AG04449 (cell line): ENCODE measurements around the gene C2orf49.

Experiments used
- CTCF ChIA-PET: fragments of 350-600 bp; formaldehyde crosslinking; extraction: SDS; loops from one replicate; lab custom pipeline; 2021; ENCODE audit warnings: antibody characterized with exemption; lab: Yijun Ruan, JAX
- POLR2A ChIA-PET: fragments of 400-600, 350-600 bp; formaldehyde crosslinking; extraction: SDS; loops from one replicate; lab custom pipeline; 2020; ENCODE audit warnings: antibody characterized with exemption, inconsistent platforms; lab: Yijun Ruan, JAX
- DNase-seq: peaks from one replicate; pipeline ENCODE4 v3.0.0-alpha.2; 2010; ENCODE audit warnings: low read depth, low spot score
- H3K4me3 ChIP-seq: 2 replicates; pipeline ENCODE4 v1.5.1; 2011; ENCODE audit warnings: low read depth, mild to moderate bottlenecking, control low read depth, low read length
- CTCF ChIP-seq: IDR thresholded peaks from one replicate; pipeline ENCODE4 v1.5.1; 2011; ENCODE audit warnings: mild to moderate bottlenecking, moderate library complexity, low read length, control low read depth, inconsistent platforms; ENCODE audit not compliant: insufficient read depth; ENCODE audit errors: missing control alignments

The C2orf49 gene

GRCh38 chr2:105369777-105370690 lies 32.7 kb downstream of the C2orf49 start:
- POLR2A ChIA-PET: interaction anchor here (0.6 to 1.5 kb wide), 2 partner anchors 27 to 148 kb away, joined by 3 to 7 read pairs; no protein-coding TSS in a partner anchor
- peak; percentile 87 for TF ChIP-seq CTCF
- no peak for DNase-seq
- no peak overlapping the region for H3K4me3 ChIP-seq
- CTCF ChIA-PET: interaction anchor here (0.8 to 9.8 kb wide), 10 partner anchors 10 to 177 kb away, joined by 3 to 167 read pairs (median 5); no protein-coding TSS in a partner anchor

GRCh38 chr2:105371156-105371555 lies 33.8 kb downstream of the C2orf49 start:
- POLR2A ChIA-PET: no interaction called here
- CTCF ChIA-PET: interaction anchor here (9.8 kb wide), 1 partner anchor 149 kb away, joined by 120 read pairs; no protein-coding TSS in a partner anchor
- no peak for DNase-seq
- TF ChIP-seq CTCF: no peak
- H3K4me3 ChIP-seq: no peak overlapping the region

GRCh38 chr2:105371810-105372209 lies 34.5 kb downstream of the C2orf49 start:
- POLR2A ChIA-PET: interaction anchor here (0.6 kb wide), 1 partner anchor 147 kb away, joined by 3 read pairs; no protein-coding TSS in a partner anchor
- DNase-seq: no peak
- CTCF ChIA-PET: interaction anchor here (9.8 kb wide), 1 partner anchor 149 kb away, joined by 120 read pairs; no protein-coding TSS in a partner anchor
- TF ChIP-seq CTCF: no peak
- no peak overlapping the region for H3K4me3 ChIP-seq

- no peak overlapping the region for H3K4me3 ChIP-seq
- TF ChIP-seq CTCF: no peak
- ChIA-PET CTCF (interaction anchor here (1.4 to 9.8 kb wide), 2 partner anchors 31 to 147 kb away, joined by 4 to 120 read pairs; no protein-coding TSS in a partner anchor), POLR2A (no interaction called here)
- DNase-seq: no peak
Observed at GRCh38 chr2:105373344-105373781, 36.0 kb downstream of the C2orf49 start.

- ChIA-PET POLR2A (interaction anchor here (0.6 kb wide), 1 partner anchor 21 kb away, joined by 3 read pairs; no protein-coding TSS in a partner anchor), CTCF (interaction anchor here (1.4 to 9.8 kb wide), 3 partner anchors 30 to 171 kb away, joined by 4 to 120 read pairs (median 6); no protein-coding TSS in a partner anchor)
- no peak for DNase-seq
- H3K4me3 ChIP-seq: no peak overlapping the region
- TF ChIP-seq CTCF: no peak
Observed at GRCh38 chr2:105373895-105374401, 36.6 kb downstream of the C2orf49 start.
